ENCODE measurements around the gene PRM2. TPM values are rescaled to one million over a fixed set of nuclear protein-coding genes. Genes with fewer than 3 reads are reported as not detected.

Gene PRM2
- total RNA-seq, 1 experiment from 2014 or later, result not detected

GRCh38 chr16:11283820-11284248 lies 7.6 kb upstream of the PRM2 start:
- DNase-seq, result no peak
- peaks cover 64% of the 10 kb centered on the region for H3K27me3 Mint-ChIP-seq (ENCODE audit: unreplicated experiment)
- H3K4me1 Mint-ChIP-seq (ENCODE audit: low read depth, unreplicated experiment), result peaks cover 16% of the 10 kb centered on the region
- no peak overlapping the region for H3K27ac Mint-ChIP-seq (ENCODE audit: unreplicated experiment)
- TF ChIP-seq, protein P1, sequence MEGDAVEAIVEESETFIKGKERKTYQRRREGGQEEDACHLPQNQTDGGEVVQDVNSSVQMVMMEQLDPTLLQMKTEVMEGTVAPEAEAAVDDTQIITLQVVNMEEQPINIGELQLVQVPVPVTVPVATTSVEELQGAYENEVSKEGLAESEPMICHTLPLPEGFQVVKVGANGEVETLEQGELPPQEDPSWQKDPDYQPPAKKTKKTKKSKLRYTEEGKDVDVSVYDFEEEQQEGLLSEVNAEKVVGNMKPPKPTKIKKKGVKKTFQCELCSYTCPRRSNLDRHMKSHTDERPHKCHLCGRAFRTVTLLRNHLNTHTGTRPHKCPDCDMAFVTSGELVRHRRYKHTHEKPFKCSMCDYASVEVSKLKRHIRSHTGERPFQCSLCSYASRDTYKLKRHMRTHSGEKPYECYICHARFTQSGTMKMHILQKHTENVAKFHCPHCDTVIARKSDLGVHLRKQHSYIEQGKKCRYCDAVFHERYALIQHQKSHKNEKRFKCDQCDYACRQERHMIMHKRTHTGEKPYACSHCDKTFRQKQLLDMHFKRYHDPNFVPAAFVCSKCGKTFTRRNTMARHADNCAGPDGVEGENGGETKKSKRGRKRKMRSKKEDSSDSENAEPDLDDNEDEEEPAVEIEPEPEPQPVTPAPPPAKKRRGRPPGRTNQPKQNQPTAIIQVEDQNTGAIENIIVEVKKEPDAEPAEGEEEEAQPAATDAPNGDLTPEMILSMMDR (IDR thresholded peaks at IDR 0.05; ENCODE audit: unreplicated experiment), result no peak
- no peaks in the 10 kb centered on the region for H3K36me3 Mint-ChIP-seq (ENCODE audit: insufficient read depth, unreplicated experiment)
- no TSS peak for BruUV-seq (replicated peaks)
- intact Hi-C loops (cut with micrococcal nuclease; ENCODE audit: unreplicated experiment), result no loop called here
- H3K4me3 Mint-ChIP-seq (ENCODE audit: low read depth, unreplicated experiment), result no peak overlapping the region
- H3K9me3 Mint-ChIP-seq (ENCODE audit: low read depth, unreplicated experiment), result no peaks in the 10 kb centered on the region
- CTCF ChIA-PET, result interaction anchor here (0.5 kb wide), 1 partner anchor 275 kb away, joined by 4 read pairs; no protein-coding TSS in a partner anchor

- intact Hi-C loops (cut with micrococcal nuclease; ENCODE audit: unreplicated experiment), result no loop called here
- CTCF ChIA-PET, result interaction anchor here (1.2 to 1.7 kb wide), 2 partner anchors 17 to 309 kb away, joined by 3 to 5 read pairs; no protein-coding TSS in a partner anchor
- no peak within 1 kb of the TSS for H3K4me3 Mint-ChIP-seq (ENCODE audit: low read depth, unreplicated experiment)
Observed at GRCh38 chr16:11280616-11281522, 4.6 kb upstream of the PRM2 start, which contains the start of gene PRM1. TSS of gene PRM1 (minus strand) at chr16:11281330. CDS start at chr16:11281238, 92 bp downstream.

GRCh38 chr16:11278681-11279628 lies 2.7 kb upstream of the PRM2 start:
- TF ChIP-seq, protein P1 (IDR thresholded peaks at IDR 0.05; ENCODE audit: unreplicated experiment), result no peak
- Mint-ChIP-seq H3K36me3 (ENCODE audit: insufficient read depth, unreplicated experiment) (no peaks in the 10 kb centered on the region), H3K27me3 (ENCODE audit: unreplicated experiment) (peaks cover 24% of the 10 kb centered on the region), H3K4me1 (ENCODE audit: low read depth, unreplicated experiment) (peaks cover 16% of the 10 kb centered on the region), H3K27ac (ENCODE audit: unreplicated experiment) (no peak overlapping the region), H3K4me3 (ENCODE audit: low read depth, unreplicated experiment) (no peak overlapping the region), H3K9me3 (ENCODE audit: low read depth, unreplicated experiment) (no peaks in the 10 kb centered on the region)
- no TSS peak for BruUV-seq (replicated peaks)
- intact Hi-C loops (cut with micrococcal nuclease; ENCODE audit: unreplicated experiment), result no loop called here
- CTCF ChIA-PET, result interaction anchor here (0.6 to 1.7 kb wide), 5 partner anchors 19 to 308 kb away, joined by 3 to 5 read pairs (median 3); no protein-coding TSS in a partner anchor
- no peak for DNase-seq

More at GRCh38 chr16:11280616-11281522, 4.6 kb upstream of the PRM2 start, which contains the start of gene PRM1:
- BruUV-seq (replicated peaks), result no TSS peak
- no peak for DNase-seq
- H3K9me3 Mint-ChIP-seq (ENCODE audit: low read depth, unreplicated experiment), result no peaks in the 10 kb centered on the region
- TF ChIP-seq, protein P1 (IDR thresholded peaks at IDR 0.05; ENCODE audit: unreplicated experiment), result no peak
- no peaks in the 10 kb centered on the region for H3K36me3 Mint-ChIP-seq (ENCODE audit: insufficient read depth, unreplicated experiment)
- H3K27me3 Mint-ChIP-seq (ENCODE audit: unreplicated experiment), result peaks cover 39% of the 10 kb centered on the region
- no peak within 1 kb of the TSS for H3K27ac Mint-ChIP-seq (ENCODE audit: unreplicated experiment)
- H3K4me1 Mint-ChIP-seq (ENCODE audit: low read depth, unreplicated experiment), result peaks cover 16% of the 10 kb centered on the region
